ENCODE results near the gene RUNDC3A.

Gene RUNDC3A

DNA sequence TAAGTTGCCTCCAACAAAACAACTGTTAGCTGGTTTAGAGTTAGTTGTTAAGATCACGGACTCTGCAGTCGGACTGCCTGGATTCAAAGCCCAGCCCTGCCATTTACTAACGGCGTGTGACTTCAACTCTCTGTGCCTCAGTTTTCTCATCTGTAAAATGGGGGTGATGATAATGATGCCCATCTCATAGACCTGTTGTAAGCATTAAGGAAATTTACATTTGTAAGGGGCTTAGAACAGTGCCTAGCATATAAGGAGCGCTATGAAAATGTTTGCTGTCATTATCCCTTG lies 41.3 kb upstream of the RUNDC3A start:
- Histone ChIP-seq H3K27me3 (ENCODE audit: insufficient read depth, low read length) (no peaks in the 10 kb centered on the region), H3K9me3 (ENCODE audit: low read length) (no peaks in the 10 kb centered on the region), H3K79me2 (ENCODE audit: insufficient read depth, low read length) (no peaks in the 10 kb centered on the region), H3K36me3 (ENCODE audit: insufficient read depth, low read length) (no peaks in the 10 kb centered on the region), H3K9ac (ENCODE audit: low read length) (no peak overlapping the region), H3K4me2 (ENCODE audit: low read length) (no peak overlapping the region), H3K9me2 (ENCODE audit: low read depth, low read length) (no peaks in the 10 kb centered on the region), H2AFZ (ENCODE audit: low read length) (no peak overlapping the region), H3F3A (ENCODE audit: insufficient read depth, low read length) (no peaks in the 10 kb centered on the region), H3K27ac (ENCODE audit: low read depth, low read length, poor library complexity, severe bottlenecking) (no peak overlapping the region), H4K20me1 (ENCODE audit: insufficient read depth, low read length) (no peaks in the 10 kb centered on the region), H3K4me3 (ENCODE audit: low read depth, low read length, poor library complexity, severe bottlenecking) (no peak overlapping the region), H3K4me1 (ENCODE audit: insufficient read depth, low read length, severe bottlenecking) (no peaks in the 10 kb centered on the region)
- TF ChIP-seq, protein P1, sequence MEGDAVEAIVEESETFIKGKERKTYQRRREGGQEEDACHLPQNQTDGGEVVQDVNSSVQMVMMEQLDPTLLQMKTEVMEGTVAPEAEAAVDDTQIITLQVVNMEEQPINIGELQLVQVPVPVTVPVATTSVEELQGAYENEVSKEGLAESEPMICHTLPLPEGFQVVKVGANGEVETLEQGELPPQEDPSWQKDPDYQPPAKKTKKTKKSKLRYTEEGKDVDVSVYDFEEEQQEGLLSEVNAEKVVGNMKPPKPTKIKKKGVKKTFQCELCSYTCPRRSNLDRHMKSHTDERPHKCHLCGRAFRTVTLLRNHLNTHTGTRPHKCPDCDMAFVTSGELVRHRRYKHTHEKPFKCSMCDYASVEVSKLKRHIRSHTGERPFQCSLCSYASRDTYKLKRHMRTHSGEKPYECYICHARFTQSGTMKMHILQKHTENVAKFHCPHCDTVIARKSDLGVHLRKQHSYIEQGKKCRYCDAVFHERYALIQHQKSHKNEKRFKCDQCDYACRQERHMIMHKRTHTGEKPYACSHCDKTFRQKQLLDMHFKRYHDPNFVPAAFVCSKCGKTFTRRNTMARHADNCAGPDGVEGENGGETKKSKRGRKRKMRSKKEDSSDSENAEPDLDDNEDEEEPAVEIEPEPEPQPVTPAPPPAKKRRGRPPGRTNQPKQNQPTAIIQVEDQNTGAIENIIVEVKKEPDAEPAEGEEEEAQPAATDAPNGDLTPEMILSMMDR (IDR thresholded peaks at IDR 0.05; ENCODE audit: low read length) = no peak
- TF ChIP-seq EZH2 (IDR thresholded peaks at IDR 0.05; ENCODE audit: borderline replicate concordance, low read length) = no peak

DNA sequence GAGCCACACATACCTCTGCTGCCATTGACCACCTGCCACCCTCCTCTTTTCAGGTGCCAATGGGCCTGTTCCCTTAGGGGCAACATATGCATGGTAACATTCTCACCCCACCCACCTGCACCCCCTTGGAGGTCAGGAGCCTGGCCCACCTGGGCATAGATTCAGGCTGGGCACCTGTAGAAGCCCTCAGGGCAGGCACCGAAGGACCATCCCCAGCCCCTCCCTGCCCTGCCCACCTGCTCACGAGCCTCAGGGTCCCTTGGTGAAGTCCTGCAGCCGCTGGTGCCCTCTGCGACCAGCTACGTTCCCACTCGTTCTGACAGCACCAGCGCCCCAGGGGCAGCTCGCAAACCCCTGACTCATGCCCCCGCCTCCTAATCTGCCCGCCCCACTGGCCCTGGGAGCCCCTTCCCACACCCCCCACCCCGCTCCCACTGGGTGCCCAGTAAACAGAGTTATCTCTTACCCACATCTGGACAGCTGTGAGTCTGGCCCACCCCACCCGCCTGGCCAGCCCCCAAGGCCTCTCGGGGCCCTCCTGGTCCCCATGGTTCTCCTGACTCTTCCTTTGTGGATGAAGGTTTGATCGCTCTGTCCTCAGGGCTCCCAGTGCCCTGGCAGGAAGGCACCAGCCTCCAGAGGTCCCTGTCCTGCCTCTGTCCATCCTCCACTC lies 40.4 kb upstream of the RUNDC3A start, which contains the start of gene SLC4A1:
Gene SLC4A1, minus strand, starts transcription at position 318 of the 673 bp plus-strand sequence. CDS start 5,269 bp downstream, outside the sequence.
- no peak within 1 kb of the TSS for H3K9ac ChIP-seq (ENCODE audit: low read length)
- H3K4me1 ChIP-seq (ENCODE audit: insufficient read depth, low read length, severe bottlenecking) = no peaks in the 10 kb centered on the region

DNA sequence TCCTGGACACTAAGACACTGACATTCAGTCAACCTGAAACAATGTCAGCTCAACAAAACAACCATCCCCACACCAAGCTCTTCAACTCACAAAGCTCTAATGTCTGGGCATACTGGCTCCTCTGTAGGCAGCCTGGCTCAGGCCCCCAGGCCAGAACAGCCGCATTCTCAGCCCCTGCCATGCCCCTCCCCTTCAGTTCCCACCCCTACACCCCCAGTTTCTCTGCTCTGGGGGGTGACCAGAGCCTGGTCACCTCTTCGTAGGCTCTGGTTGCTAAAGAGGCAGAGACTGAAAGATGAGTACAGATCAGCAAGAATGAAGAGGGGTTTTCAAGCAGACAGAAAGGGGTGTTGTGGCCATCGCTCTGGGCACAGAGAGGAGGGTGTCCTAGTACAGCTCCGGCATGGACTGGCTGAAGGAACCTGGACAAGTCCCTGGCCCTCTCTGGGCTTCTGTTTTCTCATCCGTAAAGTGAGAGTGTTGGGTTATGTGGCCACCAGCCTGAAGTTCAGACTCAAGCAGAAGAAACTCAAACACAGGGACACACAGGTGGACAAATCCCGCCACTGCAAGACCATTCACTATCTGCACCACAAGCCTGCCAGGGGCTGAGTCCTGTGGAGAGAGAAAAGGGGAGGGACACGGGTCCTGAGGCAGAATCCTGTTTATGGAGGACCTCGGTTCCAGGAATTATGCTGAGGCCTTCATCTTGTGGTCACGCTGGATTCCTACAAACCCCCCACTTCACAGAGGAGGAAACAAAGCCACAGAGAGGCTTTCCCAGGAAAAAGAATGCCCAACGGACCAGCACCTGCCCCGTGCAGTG lies 39.5 kb upstream of the RUNDC3A start:
- Histone ChIP-seq H3K9me2 (ENCODE audit: low read depth, low read length) (no peaks in the 10 kb centered on the region), H3K9ac (ENCODE audit: low read length) (no peak overlapping the region), H3K36me3 (ENCODE audit: insufficient read depth, low read length) (no peaks in the 10 kb centered on the region), H4K20me1 (ENCODE audit: insufficient read depth, low read length) (no peaks in the 10 kb centered on the region), H3K27me3 (ENCODE audit: insufficient read depth, low read length) (no peaks in the 10 kb centered on the region), H3K79me2 (ENCODE audit: insufficient read depth, low read length) (no peaks in the 10 kb centered on the region), H2AFZ (ENCODE audit: low read length) (no peak overlapping the region), H3K4me2 (ENCODE audit: low read length) (no peak overlapping the region), H3K4me1 (ENCODE audit: insufficient read depth, low read length, severe bottlenecking) (no peaks in the 10 kb centered on the region), H3K9me3 (ENCODE audit: low read length) (no peaks in the 10 kb centered on the region), H3K27ac (ENCODE audit: low read depth, low read length, poor library complexity, severe bottlenecking) (no peak overlapping the region), H3F3A (ENCODE audit: insufficient read depth, low read length) (no peaks in the 10 kb centered on the region), H3K4me3 (ENCODE audit: low read depth, low read length, poor library complexity, severe bottlenecking) (no peak overlapping the region)
- TF ChIP-seq, protein P1 (IDR thresholded peaks at IDR 0.05; ENCODE audit: low read length) = no peak
- no peak for TF ChIP-seq EZH2 (IDR thresholded peaks at IDR 0.05; ENCODE audit: borderline replicate concordance, low read length)

More for the DNA sequence above, 40.4 kb upstream of the RUNDC3A start, which contains the start of gene SLC4A1:
- H3K27ac ChIP-seq (ENCODE audit: low read depth, low read length, poor library complexity, severe bottlenecking) = no peak within 1 kb of the TSS
- H3K9me2 ChIP-seq (ENCODE audit: low read depth, low read length) = no peaks in the 10 kb centered on the region
- no peaks in the 10 kb centered on the region for H3K79me2 ChIP-seq (ENCODE audit: insufficient read depth, low read length)
- TF ChIP-seq, protein P1 (IDR thresholded peaks at IDR 0.05; ENCODE audit: low read length) = no peak
- TF ChIP-seq EZH2 (IDR thresholded peaks at IDR 0.05; ENCODE audit: borderline replicate concordance, low read length) = no peak
- no peak within 1 kb of the TSS for H3K4me2 ChIP-seq (ENCODE audit: low read length)
- no peaks in the 10 kb centered on the region for H4K20me1 ChIP-seq (ENCODE audit: insufficient read depth, low read length)
- H3F3A ChIP-seq (ENCODE audit: insufficient read depth, low read length) = no peaks in the 10 kb centered on the region
- no peaks in the 10 kb centered on the region for H3K36me3 ChIP-seq (ENCODE audit: insufficient read depth, low read length)
- no peaks in the 10 kb centered on the region for H3K9me3 ChIP-seq (ENCODE audit: low read length)
- H2AFZ ChIP-seq (ENCODE audit: low read length) = no peak within 1 kb of the TSS
- H3K27me3 ChIP-seq (ENCODE audit: insufficient read depth, low read length) = no peaks in the 10 kb centered on the region
- no peak within 1 kb of the TSS for H3K4me3 ChIP-seq (ENCODE audit: low read depth, low read length, poor library complexity, severe bottlenecking)

Measured in OCI-LY1 (cell line).